ENCODE measurements around the gene CPS1.

CPS1 gene

DNA sequence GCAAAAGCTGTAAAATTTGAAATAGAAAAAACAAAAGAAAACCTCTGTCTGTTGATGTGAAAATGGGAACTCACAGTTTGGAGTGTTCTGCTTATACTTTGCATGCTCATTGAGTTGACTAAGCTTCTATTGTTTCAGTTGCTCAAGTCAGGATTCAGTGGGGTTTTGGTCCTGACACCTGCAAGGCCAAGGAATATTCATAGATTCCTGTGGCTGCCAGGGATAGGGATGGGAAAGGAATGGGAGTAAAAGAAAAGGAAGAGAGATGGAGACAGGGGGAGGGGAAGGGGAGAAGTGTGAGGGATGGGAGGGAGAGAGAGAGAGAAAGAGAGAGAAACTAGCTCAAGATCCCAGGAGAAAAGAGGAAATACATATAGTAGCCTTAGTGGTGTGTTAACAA is 1.3 kb downstream of the CPS1 start:
- TF ChIP-seq, protein P1, sequence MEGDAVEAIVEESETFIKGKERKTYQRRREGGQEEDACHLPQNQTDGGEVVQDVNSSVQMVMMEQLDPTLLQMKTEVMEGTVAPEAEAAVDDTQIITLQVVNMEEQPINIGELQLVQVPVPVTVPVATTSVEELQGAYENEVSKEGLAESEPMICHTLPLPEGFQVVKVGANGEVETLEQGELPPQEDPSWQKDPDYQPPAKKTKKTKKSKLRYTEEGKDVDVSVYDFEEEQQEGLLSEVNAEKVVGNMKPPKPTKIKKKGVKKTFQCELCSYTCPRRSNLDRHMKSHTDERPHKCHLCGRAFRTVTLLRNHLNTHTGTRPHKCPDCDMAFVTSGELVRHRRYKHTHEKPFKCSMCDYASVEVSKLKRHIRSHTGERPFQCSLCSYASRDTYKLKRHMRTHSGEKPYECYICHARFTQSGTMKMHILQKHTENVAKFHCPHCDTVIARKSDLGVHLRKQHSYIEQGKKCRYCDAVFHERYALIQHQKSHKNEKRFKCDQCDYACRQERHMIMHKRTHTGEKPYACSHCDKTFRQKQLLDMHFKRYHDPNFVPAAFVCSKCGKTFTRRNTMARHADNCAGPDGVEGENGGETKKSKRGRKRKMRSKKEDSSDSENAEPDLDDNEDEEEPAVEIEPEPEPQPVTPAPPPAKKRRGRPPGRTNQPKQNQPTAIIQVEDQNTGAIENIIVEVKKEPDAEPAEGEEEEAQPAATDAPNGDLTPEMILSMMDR (conservative IDR thresholded peaks at IDR 0.05; ENCODE audit: low read depth, low read length), result no peak
- DNase-seq (ENCODE audit: low read depth), result no peak
- no peak overlapping the region for H3K4me3 ChIP-seq (ENCODE audit: low read depth, low read length)

DNA sequence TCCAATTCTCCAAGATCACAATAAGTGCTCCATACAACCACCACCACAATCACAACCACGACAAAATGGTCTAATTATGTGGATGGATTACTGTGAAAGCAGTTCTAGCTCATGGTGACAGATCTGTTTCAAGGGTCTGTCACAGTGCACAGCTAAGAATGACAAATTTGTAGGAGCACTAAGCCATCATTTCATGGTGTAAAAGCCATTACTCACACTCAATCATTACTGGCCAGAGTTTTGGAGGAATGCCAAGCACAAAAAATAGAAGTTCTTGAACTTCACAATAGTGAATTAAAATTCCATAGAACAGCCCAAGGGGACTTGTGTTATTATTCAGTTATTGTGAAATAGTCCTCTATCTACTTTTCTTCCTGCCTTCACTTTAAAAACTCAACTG is 2.3 kb downstream of the CPS1 start:
- peak; percentile 66 for DNase-seq (ENCODE audit: low read depth)
- H3K4me3 ChIP-seq (ENCODE audit: low read depth, low read length), result no peak overlapping the region
- TF ChIP-seq, protein P1 (conservative IDR thresholded peaks at IDR 0.05; ENCODE audit: low read depth, low read length), result no peak

DNA sequence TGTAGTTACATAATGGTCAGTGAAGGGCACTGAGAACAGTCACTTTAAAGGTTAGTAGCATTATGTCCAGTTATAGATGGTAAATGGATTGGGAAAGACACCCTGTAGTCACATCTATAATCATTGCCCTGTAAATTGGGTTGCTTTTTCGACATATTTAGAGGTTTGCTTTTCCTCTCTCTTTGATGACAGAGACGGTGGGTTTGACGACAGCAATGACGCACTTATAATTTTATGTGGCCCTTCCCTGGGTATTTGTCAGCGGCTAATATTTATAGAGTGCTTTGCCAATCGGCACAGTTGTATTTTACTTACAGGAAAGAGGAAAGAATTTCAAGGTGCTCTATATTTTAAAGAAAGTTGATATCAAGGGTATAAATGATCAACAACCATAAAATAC is 2.8 kb downstream of the CPS1 start:
- no peak for DNase-seq (ENCODE audit: low read depth)
- H3K4me3 ChIP-seq (ENCODE audit: low read depth, low read length), result no peak overlapping the region
- TF ChIP-seq, protein P1 (conservative IDR thresholded peaks at IDR 0.05; ENCODE audit: low read depth, low read length), result no peak

DNA sequence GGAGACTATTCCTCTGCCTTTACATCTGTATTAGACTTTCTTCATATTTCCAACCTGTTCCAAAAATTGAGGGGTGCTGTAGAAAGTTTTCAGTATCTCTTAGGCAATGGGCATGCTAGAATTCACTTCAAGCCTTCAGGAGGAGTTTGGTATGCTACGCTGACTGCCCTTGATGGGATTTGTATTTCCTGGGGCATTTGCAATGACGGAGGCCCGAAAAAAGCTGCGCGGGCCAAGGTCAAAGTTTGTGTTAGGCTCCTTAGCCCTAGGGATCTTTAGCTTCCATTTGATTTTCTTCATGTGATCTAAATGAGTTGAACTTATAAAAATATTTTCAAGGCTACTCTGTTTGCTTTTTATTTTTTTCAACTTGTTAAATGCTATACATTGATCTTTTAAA is 5.1 kb downstream of the CPS1 start:
- no peak for DNase-seq (ENCODE audit: low read depth)
- TF ChIP-seq, protein P1 (conservative IDR thresholded peaks at IDR 0.05; ENCODE audit: low read depth, low read length), result no peak
- H3K4me3 ChIP-seq (ENCODE audit: low read depth, low read length), result no peak overlapping the region

DNA sequence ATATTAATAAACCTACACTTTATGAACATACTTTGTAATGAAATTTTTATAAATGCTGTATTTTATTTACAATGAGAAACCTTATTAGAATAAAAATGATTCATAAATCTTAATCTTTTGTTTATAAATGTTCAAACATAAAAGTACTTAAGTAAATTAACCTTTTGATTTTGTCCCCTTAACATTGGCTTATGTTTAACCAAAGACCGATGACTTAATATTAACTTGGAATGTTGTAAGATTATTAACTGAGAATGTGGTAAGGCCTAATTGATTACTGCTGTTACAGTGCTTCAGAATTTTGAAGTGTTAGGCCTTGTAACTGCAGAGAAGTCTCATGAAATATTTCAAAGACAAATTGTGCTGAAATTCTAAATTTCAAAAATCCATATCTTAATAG is 5.7 kb downstream of the CPS1 start:
- TF ChIP-seq, protein P1 (conservative IDR thresholded peaks at IDR 0.05; ENCODE audit: low read depth, low read length), result no peak
- no peak for DNase-seq (ENCODE audit: low read depth)
- H3K4me3 ChIP-seq (ENCODE audit: low read depth, low read length), result no peak overlapping the region

DNA sequence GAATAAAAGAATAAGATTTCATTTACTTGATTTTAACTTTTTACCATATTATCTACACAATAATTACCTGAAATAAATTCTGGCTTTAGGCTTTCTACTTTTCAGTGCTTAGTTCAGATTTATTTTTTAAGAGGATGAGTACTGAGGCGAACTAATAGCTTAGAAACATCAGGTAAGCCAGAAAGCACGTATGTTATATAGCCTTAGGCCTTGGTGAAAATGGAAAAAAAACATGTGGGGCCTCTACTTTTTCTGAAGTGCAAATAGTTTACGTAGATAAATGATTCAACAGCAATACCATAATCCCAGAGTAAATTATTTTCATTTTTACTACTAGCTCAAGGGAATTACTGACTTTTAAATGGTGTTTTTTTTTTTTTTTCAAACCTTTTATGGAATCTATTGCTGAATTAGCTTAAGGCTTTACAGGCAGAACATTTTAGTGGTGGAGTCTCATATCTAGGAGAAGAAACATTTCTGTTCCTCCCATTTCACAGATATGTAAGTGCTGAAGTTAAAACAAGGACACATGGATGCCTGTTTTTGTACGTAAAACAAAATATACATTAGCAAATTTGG is 6.2 kb downstream of the CPS1 start:
- no peak for DNase-seq (ENCODE audit: low read depth)
- no peak overlapping the region for H3K4me3 ChIP-seq (ENCODE audit: low read depth, low read length)
- TF ChIP-seq, protein P1 (conservative IDR thresholded peaks at IDR 0.05; ENCODE audit: low read depth, low read length), result no peak

DNA sequence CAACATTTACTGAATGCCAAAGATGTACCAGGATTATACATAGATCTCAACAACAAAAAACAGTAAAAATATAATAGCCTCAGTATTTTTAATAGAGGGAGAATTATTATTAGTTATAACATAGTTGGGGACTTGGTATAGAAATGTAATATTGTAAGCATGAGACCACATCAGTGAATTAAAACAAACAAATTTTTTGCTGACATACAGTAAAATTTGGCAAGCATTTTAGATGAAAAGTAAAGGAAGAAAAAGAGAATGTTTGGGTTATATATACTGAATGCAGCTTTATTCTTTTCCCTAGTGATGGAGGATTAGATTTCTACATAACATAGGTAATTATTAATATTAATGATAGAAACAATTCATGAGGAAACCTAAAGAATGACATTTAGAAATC is 10.9 kb downstream of the CPS1 start:
- no peak for DNase-seq (ENCODE audit: low read depth)
- H3K4me3 ChIP-seq (ENCODE audit: low read depth, low read length), result no peak overlapping the region
- TF ChIP-seq, protein P1 (conservative IDR thresholded peaks at IDR 0.05; ENCODE audit: low read depth, low read length), result no peak
